ENCODE data around the gene MIER3. TPM values are rescaled to one million over a fixed set of nuclear protein-coding genes. Genes with fewer than 3 reads are reported as not detected.

Gene MIER3
- 6.0 and 15.4 TPM in 2 replicates for polyA plus RNA-seq

GRCh38 chr5:56951946-56952691 is at the start of gene MIER3:
Gene MIER3, minus strand, starts transcription at chr5:56952123. Its CDS starts 21 bp downstream, at chr5:56952102.

GRCh38 chr5:56909294-56910209 is 42.4 kb downstream of the MIER3 start, which contains the start of gene SETD9:
Gene SETD9, plus strand, starts transcription at chr5:56909596. Its CDS starts 50 bp downstream, at chr5:56909646.

Other genes with a start within 250 kb of the MIER3 start
- gene MAP3K1, start 136.6 kb downstream of the MIER3 start, polyA plus RNA-seq, result 13.7 and 14.0 TPM in 2 replicates
- 0.91 and 7.0 TPM in 2 replicates for gene SETD9, start 42.5 kb downstream of the MIER3 start, polyA plus RNA-seq
- gene GPBP1, start 221.9 kb upstream of the MIER3 start, polyA plus RNA-seq, result 67.4 and 88.3 TPM in 2 replicates

All from Purkinje cell (primary cell).